NCI-H2227 treated with DMSO at 0.1 percent for 48 hours (cell line): ENCODE measurements around the gene CPXM2.

Source experiments
- DNase-seq: peaks from one replicate; lab custom pipeline; 2025; lab: John Stamatoyannopoulos, UW

CPXM2 gene

DNA sequence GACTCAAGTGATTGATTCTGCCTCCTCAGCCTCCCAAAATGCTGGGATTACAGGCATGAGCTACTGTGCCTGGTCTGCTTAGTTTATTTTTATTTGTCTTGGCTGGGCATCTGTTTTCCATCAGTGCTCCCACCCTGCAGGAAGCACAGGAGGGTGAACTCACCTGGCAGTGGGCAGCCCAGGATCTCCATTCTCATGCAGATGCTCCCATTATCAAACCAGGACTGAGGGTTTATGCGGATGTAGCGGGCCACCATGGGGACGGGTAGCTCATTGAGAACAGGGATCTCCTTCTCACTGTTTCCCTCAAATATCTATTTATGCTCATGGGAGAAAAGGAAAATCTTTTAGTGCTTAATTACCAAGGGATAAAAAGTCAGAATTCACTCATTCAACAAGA, 93.8 kb downstream of the CPXM2 start:
- DNase-seq, result no peak

DNA sequence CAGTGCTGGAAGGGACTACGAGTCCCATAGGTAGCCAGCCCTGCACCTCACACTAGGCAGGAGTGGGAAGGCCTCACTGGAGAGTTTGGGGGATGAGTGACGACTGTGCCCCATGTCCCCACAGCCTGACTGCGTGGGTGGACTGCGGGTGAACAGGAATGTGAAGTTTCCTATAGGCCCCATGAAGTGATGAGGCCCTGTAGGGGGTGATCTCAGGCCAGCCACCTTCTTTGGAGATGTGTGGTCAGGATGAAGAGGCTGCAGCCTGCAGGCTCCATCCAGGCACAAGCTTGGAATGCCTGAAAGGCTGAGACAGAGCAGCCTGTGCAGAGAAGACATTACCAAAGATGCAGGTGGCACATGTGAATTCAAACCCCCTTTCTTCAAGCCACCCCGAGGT, 94.9 kb downstream of the CPXM2 start:
- DNase-seq, result no peak

DNA sequence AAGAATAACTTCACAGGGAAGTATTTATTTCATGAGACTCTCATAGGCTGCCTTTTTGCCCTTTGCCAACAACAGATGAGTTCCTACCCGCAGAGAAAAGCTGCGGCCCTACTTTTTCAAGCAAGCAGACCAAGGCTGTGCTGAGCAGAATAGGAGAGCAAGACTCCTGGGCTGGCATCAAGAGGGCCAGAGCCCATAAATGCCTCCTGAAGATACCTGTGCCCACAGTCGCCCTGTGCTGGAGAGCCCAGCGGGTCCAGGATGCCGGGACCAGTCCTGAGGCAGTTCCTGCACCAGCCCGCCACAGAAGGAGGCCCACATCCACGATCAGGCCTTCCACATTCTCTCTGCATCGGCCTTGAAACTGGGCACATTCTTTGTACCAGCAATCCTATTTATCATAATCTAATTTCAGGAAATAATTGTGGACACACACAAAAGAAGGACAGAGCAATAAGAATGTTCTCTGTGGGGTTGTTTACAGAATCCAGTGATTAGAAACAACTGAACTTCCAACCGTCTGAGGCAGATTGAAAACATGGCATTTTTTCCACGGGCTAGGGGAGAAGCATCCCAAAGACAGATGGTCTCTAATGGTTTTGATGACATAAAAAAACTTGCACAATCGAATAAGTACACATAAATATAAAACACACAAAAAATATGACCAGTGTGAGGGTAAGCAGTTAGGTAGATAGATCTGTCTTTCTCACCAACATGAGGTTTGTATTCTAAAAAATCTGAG, 95.6 kb downstream of the CPXM2 start:
- DNase-seq, result no peak

DNA sequence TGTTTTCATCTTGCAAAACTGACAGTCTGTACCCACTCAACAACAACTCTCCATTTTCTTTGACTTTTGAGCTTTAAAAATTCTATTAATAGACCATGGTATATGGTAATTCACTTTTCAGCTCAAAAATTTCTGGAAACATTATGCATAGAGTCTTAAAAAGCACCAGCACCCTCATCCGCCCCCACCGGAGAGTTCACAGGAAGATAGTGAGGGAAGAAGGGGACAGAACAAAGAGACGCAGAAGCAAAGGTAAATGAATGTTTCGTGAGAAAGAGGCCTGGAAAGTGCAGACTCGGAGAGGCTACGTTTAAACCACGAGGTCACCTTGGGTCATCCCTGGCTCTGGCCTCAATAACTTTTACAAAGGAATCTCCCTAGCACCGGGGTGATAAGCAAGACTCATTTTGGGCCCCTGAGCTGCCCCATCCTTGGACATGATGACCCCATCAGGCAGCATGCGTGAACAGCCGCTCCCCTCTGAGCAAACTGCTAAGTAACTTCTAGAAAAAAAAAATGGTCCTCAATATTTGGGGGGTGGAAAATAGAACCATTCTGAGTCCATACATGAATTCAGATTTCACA, 96.3 kb downstream of the CPXM2 start:
- no peak for DNase-seq

DNA sequence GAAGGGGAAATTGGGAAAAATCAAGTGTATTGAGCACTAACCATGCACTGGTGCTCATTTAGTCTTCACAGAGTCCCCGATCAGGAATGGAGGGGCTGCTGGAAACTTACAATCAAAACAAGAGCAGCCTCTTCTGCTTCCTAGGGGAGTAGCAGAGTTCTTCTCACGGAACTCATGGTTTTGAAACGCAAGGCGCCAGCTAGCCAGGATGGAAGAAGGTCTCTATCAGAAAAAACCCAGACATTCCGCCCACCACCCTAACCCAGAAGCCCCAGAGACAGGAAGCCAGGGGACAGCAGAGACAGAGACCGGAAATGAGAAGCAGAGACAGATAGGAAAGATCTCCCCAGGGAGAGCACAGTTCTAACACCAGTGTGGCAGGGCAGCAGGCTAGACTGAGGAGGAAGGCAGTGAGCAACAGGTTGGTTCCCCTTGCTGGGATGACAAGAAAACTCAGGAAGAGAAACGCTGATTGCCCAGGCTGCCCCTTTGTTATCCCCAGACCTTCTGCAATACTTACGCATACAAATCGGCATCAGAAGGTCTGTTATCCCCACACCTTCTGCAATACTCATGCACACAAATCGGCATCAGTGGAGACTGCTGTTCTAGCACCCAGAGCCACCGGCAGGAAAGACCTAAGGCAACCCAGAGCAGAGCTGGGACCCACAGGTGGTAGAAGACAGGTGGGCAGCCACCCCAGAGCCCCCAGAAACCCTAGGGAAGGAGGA, 99.2 kb downstream of the CPXM2 start:
- no peak for DNase-seq

DNA sequence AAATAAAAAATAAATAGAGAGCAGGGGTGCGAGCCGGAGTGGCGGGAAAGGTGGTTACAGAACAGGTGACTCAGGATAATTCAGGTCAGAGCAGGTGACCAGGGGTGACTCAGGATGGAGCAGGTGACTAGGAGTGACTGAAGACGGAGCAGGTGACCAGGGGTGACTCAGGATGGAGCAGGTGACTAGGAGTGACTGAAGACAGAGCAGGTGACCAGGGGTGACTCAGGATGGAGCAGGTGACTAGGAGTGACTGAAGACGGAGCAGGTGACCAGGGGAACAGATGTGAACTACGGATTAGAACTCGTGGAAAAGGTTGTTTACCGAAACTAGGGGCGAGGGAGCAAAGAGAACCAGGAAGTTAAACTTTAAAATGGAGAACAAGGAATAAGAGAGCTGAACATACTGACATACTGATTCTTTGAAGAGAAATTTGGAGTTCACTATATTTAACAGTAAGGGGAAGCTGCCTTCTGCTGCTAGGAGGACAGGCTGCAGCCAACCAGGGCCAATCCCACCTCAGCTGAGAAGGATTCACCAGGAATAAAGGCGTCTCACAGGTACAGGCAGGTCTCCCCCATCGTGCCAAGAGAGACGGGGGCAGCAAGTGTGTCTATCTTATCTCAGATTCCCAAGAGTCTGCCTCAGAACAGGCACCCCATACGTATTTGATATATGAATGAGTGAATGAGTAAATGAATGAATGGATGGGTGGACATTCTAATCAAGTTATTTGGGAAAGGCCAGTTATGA, 101.3 kb downstream of the CPXM2 start:
- no peak for DNase-seq

DNA sequence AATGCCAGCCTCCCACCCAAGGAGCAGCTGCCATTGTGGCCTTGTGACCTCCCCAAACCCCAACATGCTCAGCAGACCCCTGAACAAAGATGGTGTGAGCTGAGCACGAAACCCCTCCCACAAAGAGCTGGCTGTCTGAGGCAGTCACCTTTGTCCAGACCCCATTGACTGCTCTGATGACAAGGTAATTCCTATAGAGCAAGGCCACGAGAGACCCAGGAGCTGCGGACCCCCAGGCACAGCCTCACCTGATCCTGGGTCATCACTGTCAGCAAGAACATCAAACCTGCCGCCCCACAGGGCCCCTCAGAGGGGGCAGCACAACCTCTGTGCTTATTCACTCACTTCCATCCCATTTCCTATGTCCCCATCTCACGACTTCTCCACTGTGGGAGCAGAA, 102.6 kb downstream of the CPXM2 start:
- DNase-seq, result no peak

DNA sequence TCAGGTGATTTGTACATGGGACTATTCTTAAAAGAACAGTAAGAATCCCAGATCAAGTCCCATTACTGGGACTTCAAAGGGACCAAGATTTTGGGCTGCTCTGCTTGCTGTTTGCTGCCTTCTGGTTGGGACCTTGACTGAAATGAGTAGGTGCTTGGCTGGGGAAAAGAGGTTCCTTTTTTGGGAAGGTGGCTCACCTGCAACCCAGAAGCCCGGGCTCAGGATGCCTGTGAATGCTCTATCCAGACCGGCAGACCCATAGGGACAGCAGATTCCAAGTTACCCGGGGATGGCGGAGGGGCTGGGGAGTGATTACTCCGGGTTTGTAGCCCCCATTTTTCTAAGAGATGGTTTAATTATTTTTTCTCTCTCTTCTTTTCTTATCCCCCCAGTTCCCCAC, 104.0 kb downstream of the CPXM2 start:
- DNase-seq, result no peak

DNA sequence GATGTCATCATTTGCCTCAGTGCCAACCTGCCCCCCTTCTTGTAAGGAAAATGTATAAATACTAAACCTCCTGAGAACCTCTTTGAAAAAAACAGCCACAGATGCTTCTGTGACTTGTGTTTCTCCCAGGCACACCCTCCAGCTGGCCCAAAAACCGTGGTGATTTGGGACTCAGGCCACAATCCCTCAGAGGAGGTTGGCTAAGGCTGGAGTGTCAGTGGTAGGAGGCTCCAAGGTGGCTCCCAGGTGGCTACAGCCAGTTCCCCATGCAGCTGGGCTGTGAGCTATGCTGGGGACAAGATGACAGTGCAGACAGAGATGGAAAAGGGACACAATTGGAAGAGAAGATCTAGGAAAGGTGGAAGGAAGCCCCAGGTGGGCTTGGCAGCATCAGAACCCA, 104.7 kb downstream of the CPXM2 start:
- no peak for DNase-seq

DNA sequence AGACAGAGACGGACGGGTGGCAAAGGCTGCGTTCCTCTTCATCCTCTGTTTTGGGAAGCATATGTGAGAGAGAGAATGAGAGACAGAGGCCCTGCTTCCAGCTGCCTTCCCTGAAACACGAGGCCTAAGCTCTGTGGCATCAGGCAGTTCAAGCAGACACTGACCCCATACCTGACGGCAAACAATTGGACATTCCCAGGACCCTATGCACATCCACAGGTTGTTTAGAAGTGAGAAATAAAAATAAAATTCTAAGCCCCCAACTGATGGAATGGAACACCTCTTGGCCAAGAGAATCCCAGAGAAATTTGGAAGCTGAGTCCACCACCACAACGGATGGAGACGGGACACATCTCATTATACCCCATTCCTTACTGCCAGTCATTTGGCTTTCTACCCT, 105.3 kb downstream of the CPXM2 start:
- DNase-seq, result no peak

DNA sequence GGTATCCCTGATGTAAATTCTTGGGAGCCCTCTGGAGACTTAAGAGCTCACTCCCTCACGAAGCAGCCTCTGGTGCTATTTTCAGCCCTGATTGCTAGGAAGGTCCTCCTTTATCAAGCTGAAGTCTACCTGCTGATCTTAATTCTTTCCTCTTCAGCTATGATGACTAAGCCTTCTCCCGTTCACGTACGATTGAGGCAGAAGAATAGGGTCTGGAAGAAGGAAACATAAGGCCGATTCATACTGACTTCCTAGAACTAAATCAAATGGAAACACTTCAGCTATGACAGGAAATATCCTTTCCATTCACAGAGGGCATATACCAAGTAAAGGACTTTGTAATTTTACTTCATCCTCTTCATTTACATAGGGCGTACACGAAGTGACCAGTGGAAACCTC, 107.0 kb downstream of the CPXM2 start:
- DNase-seq, result no peak

DNA sequence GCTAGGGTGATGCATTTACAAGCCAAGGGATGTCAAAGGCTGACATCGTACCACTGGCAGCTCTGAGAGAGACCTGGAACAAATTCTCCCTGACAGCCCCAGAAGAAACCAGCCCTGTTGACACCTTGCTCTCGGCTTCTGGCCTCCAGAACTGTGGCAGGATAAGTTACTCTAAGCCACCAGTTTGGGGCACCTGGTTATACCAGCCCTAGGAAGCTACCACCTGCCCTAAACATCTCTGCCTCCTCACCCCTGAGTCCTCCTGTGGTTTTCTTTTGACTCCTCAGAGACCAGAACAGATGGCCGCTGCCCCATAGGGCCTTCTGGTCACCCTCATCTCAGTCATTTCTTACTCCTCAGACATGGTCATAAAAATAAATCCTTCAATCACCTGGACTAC, 107.4 kb downstream of the CPXM2 start:
- no peak for DNase-seq

DNA sequence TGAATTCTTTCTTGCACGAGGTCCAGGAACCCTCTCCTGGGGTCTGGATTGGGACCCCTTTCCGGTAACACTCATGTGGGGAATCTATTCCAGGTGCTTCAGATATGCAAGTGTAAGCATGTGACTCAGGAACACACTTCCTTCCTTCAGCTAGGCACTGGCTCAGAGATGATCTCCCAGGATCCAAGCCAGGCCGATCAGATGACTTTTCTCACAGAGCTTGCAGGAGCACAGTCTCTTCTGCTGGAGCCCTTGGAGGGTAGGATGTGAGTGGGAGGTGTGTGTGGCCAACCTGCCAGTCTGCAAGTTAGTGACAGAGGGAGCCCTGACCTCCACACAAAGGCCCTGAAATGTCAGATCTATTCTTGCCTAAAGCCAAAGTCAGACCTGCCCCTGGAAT, 108.3 kb downstream of the CPXM2 start:
- DNase-seq, result no peak

DNA sequence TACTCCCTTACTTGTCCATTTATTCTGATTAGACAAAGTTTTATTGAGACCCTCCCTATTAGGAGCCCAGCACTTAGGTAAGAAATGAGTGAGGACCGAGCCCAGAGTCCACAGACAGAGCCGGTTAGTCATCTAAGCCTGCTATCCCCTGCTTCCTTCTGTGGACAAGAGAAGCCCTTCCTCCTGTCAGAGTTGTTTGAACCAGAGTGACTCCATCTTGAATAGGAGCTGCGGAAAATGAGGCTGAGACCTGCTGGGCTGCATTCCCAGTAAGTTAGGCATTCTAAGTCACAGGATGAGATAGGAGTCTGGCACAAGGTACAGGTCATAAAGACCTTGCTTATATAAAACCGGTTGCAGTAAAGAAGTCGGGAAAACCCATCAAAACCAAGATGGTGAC, 109.1 kb downstream of the CPXM2 start:
- DNase-seq, result no peak

DNA sequence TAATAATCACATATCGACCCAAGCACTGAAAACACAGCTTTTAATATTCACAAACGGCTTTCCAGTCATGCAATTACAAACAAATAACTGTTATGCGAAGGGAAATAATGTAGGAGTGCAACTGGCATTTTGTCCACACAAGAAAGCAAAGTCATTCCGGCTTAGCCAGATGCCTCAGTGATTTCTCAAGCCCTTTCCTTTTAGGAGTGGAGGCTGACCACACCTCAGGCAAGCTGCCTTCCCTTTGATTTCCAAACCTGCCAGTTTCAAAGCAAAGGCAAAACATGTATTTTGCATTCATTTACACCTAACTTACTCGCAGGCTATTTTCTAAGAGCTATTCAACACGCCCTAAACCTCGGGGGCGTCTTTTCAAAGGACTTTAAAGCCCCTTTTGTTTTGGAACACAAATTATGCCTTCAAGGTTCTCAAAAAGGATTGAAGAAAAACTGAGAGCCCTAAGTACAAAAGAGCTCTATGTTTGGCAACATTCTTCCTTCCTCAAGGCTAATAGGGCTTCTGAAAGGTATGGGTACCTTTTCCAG, 109.6 kb downstream of the CPXM2 start:
- DNase-seq, result no peak

DNA sequence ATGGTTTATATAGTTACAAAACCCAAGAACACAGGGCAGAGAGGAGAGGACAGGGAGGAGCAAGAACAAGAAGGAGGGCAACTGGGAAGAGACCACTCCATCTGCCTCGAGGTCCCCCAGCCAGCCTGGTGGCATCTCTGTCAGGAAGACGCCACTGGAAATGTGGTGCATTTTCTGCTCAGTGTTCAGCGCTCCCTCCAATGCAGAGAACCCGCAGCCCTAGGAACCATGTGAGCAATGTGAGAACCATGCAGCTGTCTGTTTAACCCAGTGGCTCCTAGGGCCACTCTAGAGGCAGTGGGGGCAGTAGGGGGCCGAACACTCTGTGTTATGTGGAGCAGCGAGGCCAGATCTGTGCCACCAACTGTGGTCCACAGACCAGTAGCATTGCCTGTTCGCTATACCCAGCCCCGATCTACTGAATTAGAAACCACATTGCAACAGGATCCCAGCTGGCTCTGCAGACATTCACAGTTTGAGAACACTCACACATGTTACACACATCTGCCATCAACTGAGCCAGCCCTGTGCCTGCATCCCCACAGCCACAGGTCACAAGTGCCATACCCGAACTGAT, 110.2 kb downstream of the CPXM2 start:
- DNase-seq, result no peak

DNA sequence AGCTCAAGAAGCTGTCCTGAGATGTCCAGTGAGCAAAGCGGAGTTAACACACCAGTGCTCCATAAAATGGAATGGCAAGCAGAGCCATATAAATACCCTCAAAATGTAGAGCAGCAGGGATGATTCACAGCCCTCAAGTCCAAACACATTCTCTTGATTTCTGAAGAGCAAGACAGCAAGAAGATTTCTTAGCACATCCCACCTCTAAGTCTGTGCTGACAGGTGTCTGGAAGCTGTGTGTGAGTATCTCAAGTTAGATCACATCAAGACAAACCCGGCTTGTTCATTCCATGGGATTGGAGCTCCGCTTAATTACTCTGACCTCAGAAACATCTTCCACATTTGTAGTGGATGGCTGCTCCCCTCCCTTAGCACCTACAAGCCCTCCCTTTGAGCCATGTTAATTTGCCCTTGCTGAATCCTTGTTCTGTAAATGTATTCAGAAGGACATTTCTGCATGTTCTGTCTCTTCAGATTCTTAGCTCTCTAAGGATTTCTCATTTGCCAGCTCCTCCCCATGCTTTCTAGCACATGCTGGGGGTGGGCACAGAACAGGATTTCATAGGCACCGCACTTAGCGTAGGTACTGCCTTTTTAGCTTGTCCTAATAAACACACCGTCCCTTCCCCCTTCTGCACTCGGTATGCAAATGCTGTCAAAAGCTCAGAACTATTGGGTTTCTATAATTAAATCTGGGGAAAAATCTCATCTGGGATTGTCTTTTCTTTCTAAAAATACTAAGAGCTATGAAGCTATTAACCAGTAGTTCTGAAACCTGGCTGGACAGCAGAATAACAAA, 112.7 kb downstream of the CPXM2 start:
- no peak for DNase-seq

DNA sequence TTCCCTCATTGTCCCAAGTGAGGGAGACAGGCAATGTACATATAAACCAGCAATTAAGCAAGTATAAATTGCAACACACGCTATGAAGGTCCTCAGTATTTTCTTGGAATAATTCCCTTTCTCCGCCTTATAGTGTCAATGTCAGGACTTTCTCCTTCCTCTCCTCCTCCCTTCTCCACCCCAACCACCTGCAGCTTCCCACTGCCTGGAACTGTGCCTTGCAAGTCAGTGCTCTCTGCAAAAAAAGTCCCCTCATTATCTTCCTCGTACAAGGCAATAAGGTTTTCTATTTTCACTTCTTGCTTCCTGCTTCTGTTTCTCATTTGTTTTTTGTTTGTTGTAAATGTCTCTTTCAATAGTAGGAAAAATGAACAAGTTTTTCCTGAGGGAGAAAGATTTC, 113.7 kb downstream of the CPXM2 start:
- no peak for DNase-seq

DNA sequence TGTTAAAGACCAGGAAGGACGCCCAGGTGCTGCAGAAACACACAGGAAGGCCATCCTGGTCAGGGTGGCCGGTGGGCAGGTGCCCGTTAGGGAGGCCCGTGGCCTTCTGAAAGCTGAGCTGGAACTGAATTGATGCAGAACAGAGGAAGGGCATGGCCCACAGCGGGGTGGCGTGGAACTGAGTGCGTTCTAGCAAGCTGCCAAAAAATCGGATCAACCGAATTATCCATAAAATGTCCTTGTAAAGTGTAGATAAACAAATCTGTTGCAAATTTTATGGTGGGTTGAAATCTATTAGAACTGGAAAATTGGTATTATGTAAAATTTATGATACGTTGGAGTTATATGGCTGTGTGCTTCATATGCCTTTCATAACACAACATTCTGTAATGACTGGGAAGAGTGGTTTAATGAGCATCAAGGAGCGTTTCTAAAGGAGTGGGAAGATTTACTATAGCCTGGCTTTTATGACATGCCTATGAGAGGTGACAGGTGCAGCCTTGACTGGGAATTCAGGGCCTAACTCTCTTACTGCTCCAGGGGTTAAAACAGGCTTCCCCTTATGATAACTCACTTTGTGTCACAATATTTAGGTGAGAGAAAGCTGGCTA, 117.4 kb downstream of the CPXM2 start:
- DNase-seq, result no peak

DNA sequence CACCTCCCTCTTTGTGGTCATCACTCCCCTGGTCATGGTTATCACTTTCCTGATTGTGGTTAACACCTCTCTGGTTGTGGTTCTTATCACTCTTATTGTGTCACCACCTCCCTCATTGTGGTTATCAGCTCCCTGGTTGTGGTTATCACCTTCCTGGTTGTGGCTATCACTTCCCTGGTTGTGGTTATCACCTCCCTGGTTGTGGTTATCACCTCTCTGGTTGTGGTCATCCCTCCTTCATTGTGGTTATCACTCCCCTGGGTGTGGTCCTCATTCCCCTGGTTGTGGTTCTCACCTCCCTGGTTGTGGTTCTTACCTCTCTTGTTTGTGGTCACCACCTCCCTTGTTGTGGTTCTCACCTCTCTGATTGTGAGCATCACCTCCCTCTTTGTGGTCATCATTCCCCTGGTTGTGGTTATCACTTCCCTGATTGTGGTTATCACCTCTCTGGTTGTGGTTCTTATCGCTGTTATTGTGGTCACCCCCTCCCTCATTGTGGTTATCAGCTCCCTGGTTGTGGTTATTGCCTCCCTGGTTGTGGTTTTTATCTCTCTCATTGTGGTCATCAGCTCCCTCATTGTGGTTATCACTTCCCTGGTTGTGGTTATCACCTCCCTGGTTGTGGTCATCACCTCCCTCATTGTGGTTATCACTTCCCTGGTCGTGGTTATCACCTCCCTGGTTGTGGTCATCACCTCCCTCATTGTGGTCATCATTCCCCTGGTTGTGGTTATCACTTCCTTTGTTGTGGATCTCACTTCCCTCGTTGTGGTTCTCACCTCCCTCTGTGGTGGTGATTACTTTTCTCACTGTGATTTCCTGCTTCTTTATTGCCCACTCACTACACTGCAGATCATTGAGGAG, 118.7 kb downstream of the CPXM2 start:
- DNase-seq, result no peak
